Activated CD8-positive, alpha-beta memory T cell treated with anti-CD3 and anti-CD28 coated beads, Interleukin-2, amount 10 ng/mL, durations not matched to agents 7 days and 5 days (primary cell): Measurements from ENCODE around the gene JPH3. TPM values are rescaled to one million over a fixed set of nuclear protein-coding genes. Genes with fewer than 3 reads are reported as not detected.
A peak's percentile ranks its signal among the peaks of the same experiment; 100 is the strongest.

Experiments used
- ATAC-seq: fragments of 150-1000 bp; cut with Tn5 transposase; one replicate; pipeline ENCODE4 v1.10.0; 2021; ENCODE audit warnings: moderate library complexity
- CTCF ChIA-PET: fragments of 350-600 bp; sonication (Branson Sonifier 250); formaldehyde crosslinking; loops from one replicate; lab custom pipeline; 2021; ENCODE audit warnings: antibody characterized with exemption; lab: Charles Lee
- DNase-seq: peaks from one replicate; pipeline ENCODE4 v3.0.0-alpha.2; 2020
- H3K27ac Mint-ChIP-seq: one replicate; pipeline ENCODE4 v1.8.0; 2021; ENCODE audit warnings: mild to moderate bottlenecking, mixed read lengths
- H3K27me3 Mint-ChIP-seq: one replicate; pipeline ENCODE4 v1.8.0; 2021; ENCODE audit warnings: mixed read lengths
- H3K36me3 Mint-ChIP-seq: one replicate; pipeline ENCODE4 v1.8.0; 2021; ENCODE audit warnings: mild to moderate bottlenecking, mixed read lengths
- H3K4me1 Mint-ChIP-seq: one replicate; pipeline ENCODE4 v1.8.0; 2021; ENCODE audit warnings: mixed read lengths
- H3K4me3 Mint-ChIP-seq: one replicate; pipeline ENCODE4 v1.8.0; 2021; ENCODE audit warnings: mild to moderate bottlenecking, moderate library complexity, mixed read lengths
- H3K9me3 Mint-ChIP-seq: one replicate; pipeline ENCODE4 v1.8.0; 2022; ENCODE audit warnings: low read depth, mixed read lengths
- total RNA-seq, 2 experiments: library from RNA; stranded (reverse); gene quantifications; one replicate each; pipeline ENCODE4 v1.2.3, GENCODE V29; 2021

JPH3 gene
- total RNA-seq, 2 experiments from 2014 or later = not detected

DNA sequence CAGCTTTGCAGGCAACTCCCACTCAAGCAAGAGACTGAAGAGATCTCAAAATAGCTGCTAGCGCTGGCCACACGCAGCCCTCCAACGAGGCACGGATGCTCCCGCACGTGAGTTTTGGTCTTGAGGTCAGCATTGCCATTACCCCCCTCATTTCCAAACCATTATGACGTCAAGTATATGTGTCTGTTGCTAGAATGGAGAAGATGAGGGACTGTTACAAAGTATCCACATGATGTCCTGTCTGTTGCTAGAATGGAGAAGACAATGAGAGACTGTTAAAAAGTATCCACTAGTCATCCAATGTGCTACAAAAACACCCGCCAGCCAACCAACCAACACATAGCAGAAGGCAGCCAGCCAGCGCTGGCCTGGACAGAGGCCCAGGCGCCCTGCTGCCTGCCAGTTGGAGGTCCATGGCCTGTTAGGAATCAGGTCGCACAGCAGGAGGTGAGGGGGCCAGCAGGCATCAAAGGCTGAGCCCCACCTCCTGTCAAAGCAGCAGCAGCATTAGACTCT, 138.7 kb downstream of the JPH3 start:
- DNase-seq = no peak
- no peaks in the 10 kb centered on the region for H3K9me3 Mint-ChIP-seq
- CTCF ChIA-PET = no interaction called here
- no peak overlapping the region for H3K4me3 Mint-ChIP-seq
- no peaks in the 10 kb centered on the region for H3K4me1 Mint-ChIP-seq
- H3K36me3 Mint-ChIP-seq = peaks cover 9% of the 10 kb centered on the region
- peak overlapping the region; percentile 47 for H3K27ac Mint-ChIP-seq
- ATAC-seq = no peak
- H3K27me3 Mint-ChIP-seq = no peaks in the 10 kb centered on the region

DNA sequence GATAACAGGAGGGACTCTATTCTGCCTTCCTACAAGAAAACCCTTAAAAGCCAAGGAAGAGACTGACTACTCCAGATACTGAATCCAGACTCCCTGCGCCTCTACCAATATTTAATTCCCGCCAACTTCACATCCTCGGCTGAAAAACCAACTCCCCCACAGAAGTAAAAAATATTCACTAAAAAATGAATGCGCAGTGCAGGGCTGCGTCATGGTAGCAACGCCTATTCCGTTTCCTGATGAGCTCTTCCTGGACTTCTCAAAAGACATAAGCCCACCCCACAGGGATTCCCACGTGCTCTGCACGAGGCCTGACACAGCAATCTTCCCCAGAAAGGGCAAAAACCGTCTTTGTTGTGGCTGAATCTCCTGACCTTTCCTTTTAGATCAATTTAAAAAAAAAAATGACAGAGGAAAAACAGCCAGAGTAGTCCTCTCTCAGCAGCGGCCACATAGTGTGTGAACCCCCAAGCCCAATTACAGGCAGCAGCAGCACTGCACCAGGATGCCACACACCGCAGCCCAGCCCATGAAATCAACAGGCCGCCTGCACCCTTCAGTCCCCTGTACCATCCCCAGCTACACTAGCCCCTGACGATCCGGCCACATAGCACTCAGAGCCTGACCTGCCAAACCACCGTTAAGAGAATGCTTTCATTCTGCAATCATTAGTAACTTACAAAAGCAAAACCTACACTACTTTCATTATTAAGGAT, 139.6 kb downstream of the JPH3 start:
- Mint-ChIP-seq H3K9me3 (no peaks in the 10 kb centered on the region), H3K4me1 (no peaks in the 10 kb centered on the region), H3K27ac (no peak overlapping the region), H3K27me3 (no peaks in the 10 kb centered on the region), H3K36me3 (peaks cover 11% of the 10 kb centered on the region), H3K4me3 (no peak overlapping the region)
- ATAC-seq (no peak), DNase-seq (no peak)
- CTCF ChIA-PET = interaction anchor here (1.6 kb wide), 1 partner anchor 19 kb away, joined by 3 read pairs; no protein-coding TSS in a partner anchor

DNA sequence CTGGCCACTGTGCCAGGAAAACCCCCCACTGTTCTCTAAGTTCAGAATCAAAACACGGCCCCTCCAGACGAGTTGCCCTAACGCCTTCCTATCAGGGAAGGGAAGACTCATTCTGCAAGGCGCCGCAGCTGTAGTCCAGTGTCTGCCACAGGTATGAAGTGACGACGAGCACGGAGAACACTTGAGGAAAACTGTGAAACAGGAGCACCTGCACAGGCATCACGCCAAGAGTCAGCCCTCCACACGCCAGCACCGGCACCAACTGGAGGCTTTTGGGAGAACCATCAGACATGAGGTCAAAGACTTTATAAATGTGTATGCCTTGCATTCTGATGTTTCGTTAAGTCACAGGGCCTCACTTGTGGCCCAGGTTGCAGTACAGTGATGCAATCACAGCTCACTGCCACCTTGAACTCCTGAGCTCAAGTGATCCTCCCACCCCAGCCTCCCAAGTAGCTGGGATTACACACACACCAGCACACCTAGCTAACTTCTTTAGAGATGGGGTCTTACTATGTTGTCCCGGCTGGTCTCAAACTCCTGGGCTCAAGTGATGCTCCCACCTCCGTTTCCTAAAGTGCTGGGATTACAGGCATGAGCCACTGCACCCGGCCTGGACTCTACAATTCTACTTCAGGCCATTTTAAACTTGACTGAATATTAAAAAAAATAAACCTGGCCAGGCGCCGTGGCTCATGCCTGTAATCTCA, 140.6 kb downstream of the JPH3 start:
- DNase-seq = no peak
- ATAC-seq = no peak
- H3K9me3 Mint-ChIP-seq = no peaks in the 10 kb centered on the region
- H3K27ac Mint-ChIP-seq = no peak overlapping the region
- CTCF ChIA-PET = interaction anchor here (1.6 kb wide), 1 partner anchor 18 kb away, joined by 3 read pairs; no protein-coding TSS in a partner anchor
- H3K27me3 Mint-ChIP-seq = no peaks in the 10 kb centered on the region
- no peaks in the 10 kb centered on the region for H3K4me1 Mint-ChIP-seq
- no peak overlapping the region for H3K4me3 Mint-ChIP-seq
- peaks cover 16% of the 10 kb centered on the region for H3K36me3 Mint-ChIP-seq

DNA sequence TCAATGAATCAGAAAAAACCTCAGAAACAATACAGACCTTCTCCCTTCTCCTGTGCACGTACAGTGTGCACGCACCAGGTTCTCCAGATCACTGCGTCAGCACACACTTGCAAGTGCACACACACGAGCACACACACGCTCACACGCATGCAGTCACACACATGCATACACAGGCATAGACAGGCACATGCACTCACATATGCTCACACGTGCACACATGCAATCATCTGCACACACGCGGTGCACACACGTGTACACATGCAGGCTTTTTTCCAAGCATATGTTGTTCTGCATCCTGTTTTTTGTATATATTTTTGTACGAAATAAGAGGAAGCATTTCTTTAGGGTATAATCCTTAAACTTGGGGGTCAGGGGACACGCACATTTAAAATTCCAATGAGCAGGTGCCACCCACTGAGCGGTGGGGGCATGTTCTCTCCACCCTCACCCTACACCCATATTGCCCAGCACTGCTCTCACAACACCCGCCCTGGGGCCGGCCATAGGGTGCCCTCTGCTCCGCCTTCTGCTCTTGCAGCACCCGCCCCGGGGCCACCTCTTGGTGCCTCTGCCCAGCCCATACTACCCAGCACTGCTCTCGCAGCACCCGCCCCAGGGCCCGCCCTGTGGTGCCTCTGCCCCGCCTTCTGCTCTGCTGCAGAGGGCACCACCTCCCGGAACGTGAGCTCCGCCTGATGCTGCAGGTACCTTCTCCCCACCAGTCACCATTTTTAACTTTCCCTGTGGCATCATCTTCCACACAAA, 142.6 kb downstream of the JPH3 start:
- Mint-ChIP-seq H3K9me3 (no peaks in the 10 kb centered on the region), H3K4me3 (no peak overlapping the region), H3K4me1 (no peaks in the 10 kb centered on the region), H3K36me3 (peaks cover 23% of the 10 kb centered on the region), H3K27ac (no peak overlapping the region), H3K27me3 (no peaks in the 10 kb centered on the region)
- DNase-seq (no peak), ATAC-seq (no peak)
- CTCF ChIA-PET = interaction anchor here (0.6 to 1.2 kb wide), 2 partner anchors 25 to 32 kb away, joined by 3 to 4 read pairs; no protein-coding TSS in a partner anchor

DNA sequence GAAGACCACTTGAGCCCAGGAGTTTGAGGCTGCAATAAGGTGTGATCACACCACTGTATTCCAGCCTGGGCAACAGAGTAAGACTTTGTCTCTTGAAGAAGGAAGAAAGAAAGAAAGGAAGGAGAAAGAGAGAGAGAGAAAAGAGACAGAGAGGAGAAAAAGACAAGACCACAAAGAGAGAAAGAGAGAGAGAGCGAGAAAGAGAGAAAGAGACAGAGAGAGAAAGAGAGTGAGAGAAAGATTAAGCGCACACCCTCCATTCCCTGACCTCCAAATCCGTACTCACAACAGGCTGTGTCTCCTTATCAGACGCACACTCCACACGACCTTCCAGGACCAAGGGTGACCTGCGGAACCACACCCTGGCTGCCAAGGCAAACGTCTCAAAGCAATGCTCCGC, 143.9 kb downstream of the JPH3 start:
- Mint-ChIP-seq H3K4me3 (no peak overlapping the region), H3K27ac (no peak overlapping the region), H3K4me1 (no peaks in the 10 kb centered on the region), H3K9me3 (no peaks in the 10 kb centered on the region), H3K27me3 (no peaks in the 10 kb centered on the region), H3K36me3 (peaks cover 28% of the 10 kb centered on the region)
- CTCF ChIA-PET = no interaction called here
- ATAC-seq (no peak), DNase-seq (no peak)

Other genes starting within 250 kb of the JPH3 start
- 10 to 100 TPM; 38.8 TPM for gene FBXO31, start 218.7 kb upstream of the JPH3 start, total RNA-seq
- gene MAP1LC3B, start 210.2 kb upstream of the JPH3 start, total RNA-seq = 10 to 100 TPM; 45.4 to 50.8 TPM
- gene ZCCHC14, start 109.5 kb upstream of the JPH3 start, total RNA-seq = 1 to 10 TPM in 1 of 2 experiments, under 1 TPM in 1; 0.63 to 1.5 TPM
- 100 to 1,000 TPM in 1 of 2 experiments, 10 to 100 TPM in 1; 86.0 to 114 TPM for gene KLHDC4, start 163.5 kb downstream of the JPH3 start, total RNA-seq